ENCODE data around the gene AGGF1.
A peak's percentile ranks its signal among the peaks of the same experiment; 100 is the strongest.
"Not testable (repeated sequence)": the region's sequence is repeated elsewhere in the genome, so short reads cannot be mapped to it uniquely, and the experiment has no call there.

The AGGF1 gene

GRCh38 chr5:77030097-77031071, at the start of gene AGGF1:
Gene AGGF1 (plus strand): TSS chr5:77030404. CDS start chr5:77030767, 363 bp downstream.
- DNase-seq: peak; percentile 81

GRCh38 chr5:76980518-76981144, 49.6 kb upstream of the AGGF1 start:
- no peak for DNase-seq

- no peak for DNase-seq
These were observed 47.8 kb upstream of the AGGF1 start for GRCh38 chr5:76982450-76982849.

GRCh38 chr5:76983468-76983867, 46.7 kb upstream of the AGGF1 start:
- no peak for DNase-seq

GRCh38 chr5:76986825-76987526, 43.2 kb upstream of the AGGF1 start:
- DNase-seq: no peak

- DNase-seq: no peak
These were observed 39.2 kb upstream of the AGGF1 start for GRCh38 chr5:76990899-76991459.

GRCh38 chr5:76993436-76993835, 36.8 kb upstream of the AGGF1 start:
- DNase-seq: not testable (repeated sequence)

- DNase-seq: no peak
These were observed 35.9 kb upstream of the AGGF1 start for GRCh38 chr5:76994337-76994736.

- not testable (repeated sequence) for DNase-seq
These were observed 32.0 kb upstream of the AGGF1 start for GRCh38 chr5:76998251-76998650.

GRCh38 chr5:76999451-76999850, 30.8 kb upstream of the AGGF1 start:
- no peak for DNase-seq

GRCh38 chr5:77003246-77003645, 27.0 kb upstream of the AGGF1 start:
- DNase-seq: no peak

GRCh38 chr5:77006124-77006523, 24.1 kb upstream of the AGGF1 start:
- DNase-seq: no peak

GRCh38 chr5:77008413-77008812, 21.8 kb upstream of the AGGF1 start:
- no peak for DNase-seq

- no peak for DNase-seq
These were observed 20.0 kb upstream of the AGGF1 start for GRCh38 chr5:77010243-77010642.

GRCh38 chr5:77011498-77011897, 18.7 kb upstream of the AGGF1 start:
- DNase-seq: no peak

GRCh38 chr5:77012601-77013000, 17.6 kb upstream of the AGGF1 start:
- DNase-seq: no peak

- DNase-seq: no peak
These were observed 14.2 kb upstream of the AGGF1 start for GRCh38 chr5:77015938-77016569.

GRCh38 chr5:77016962-77017361, 13.2 kb upstream of the AGGF1 start:
- DNase-seq: no peak

- no peak for DNase-seq
These were observed 12.5 kb upstream of the AGGF1 start for GRCh38 chr5:77017668-77018067.

- DNase-seq: no peak
These were observed 7.4 kb upstream of the AGGF1 start for GRCh38 chr5:77022511-77023417.

GRCh38 chr5:77024490-77024889, 5.7 kb upstream of the AGGF1 start:
- no peak for DNase-seq
